GM20000 (cell line): ENCODE data around the gene NSMCE1.

Experiments used
- DNase-seq: peaks from one replicate; pipeline ENCODE4 v3.0.0; 2012; ENCODE audit warnings: low spot score
- CTCF ChIP-seq: IDR thresholded peaks from 2 replicates; pipeline ENCODE4 v1.5.1; 2012; ENCODE audit warnings: mild to moderate bottlenecking, control low read depth; ENCODE audit errors: extremely low read depth, missing control alignments

The NSMCE1 gene

DNA sequence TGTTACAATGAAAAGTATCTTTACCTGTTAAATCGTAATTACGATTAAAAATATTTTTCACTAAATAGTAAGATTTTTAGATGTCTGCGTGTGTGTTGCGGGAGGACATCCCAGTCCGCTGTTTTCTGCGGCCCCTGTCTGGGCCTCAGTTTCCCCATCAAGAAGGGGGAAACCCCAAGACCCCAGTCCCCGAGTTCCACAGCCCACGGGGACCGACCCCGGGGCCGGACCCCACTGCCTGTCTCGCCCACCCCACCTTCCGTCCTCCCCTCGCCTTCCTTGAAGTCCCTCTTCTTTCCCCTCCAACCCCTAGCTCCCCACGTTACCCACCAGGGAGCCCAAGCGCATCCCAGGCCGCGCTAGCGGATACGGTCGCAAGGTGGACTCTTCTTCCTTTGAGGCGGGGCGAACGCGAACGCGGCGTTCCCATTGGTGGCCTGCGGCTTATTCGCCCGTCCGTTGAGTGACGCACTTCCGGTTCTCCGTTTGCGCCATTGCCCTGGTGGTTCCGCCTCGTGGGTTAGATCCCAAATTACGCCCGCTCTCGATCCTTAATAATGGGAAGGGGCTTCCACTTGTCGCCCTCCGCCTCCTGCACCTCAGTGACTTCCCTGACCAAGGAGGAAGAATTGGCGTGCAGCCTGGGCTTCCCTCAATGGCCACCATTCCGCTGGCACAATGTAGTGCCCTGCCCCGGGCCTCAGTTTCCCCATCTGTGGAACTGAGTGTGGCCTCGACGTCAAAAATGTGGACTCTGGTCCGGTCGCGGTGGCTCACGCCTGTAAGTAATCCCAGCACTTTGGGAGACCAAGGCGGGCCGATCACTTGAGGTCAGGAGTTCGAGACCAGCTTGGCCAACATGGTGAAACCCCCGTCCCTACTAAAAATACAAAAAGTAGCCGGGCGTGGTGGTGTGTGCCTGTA is at the start of gene NSMCE1:
NSMCE1 (minus strand) TSS at position 397 of the 924 bp plus-strand sequence. CDS start 11,202 bp downstream, outside the sequence.
- no peak for TF ChIP-seq CTCF

DNA sequence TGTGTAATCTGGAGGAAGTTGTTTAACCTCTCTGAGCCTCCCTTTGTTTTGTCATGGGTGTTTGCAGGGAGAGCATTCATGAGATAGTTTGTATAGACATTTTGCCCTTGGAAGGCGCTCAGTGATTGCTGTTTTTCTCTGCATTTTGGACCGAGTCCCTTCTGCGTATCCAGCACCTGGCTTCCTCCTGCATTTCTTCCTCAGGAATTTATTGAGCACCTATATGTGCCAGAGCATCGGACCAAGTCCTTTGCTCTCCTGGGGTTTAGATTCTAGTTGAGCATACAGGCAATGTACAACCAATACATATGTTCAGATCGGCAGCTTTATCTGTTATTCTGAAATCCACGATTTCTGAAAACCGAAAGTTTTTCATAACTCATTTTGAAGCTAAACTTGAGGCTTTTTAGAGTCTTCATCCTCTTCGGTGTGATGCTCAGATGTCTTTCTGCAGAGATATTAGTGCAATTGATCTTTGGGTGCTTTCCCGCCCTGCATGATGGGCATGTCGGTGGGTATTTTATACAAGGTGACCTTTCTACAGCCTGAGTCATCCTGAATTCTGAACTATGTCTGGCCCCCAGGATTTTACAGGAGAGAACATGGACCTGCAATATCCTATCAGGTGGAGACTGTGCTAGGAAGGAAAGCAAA is 49.3 kb upstream of the NSMCE1 start:
- no peak for TF ChIP-seq CTCF
- no peak for DNase-seq

More for the DNA sequence above, at the start of gene NSMCE1:
- DNase-seq = peak; percentile 91

DNA sequence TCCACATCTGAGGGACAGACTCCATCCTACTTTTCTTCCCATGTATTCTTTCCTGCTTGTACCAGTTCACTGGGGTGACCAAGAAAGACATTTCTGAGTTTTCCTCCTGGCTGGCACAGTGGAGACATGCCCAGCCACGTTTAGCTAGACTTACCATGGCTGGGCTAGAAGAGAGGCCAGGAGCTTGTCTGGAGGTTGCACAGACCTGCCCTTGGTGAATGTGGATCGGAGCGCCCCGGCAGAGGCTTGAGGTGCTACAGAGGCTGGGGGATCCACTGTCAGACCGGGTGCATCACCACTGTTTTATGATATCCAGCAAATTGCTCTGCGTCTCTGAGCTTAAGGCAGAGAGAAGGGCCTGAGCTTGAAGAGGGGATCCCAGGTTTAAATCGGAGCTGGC is 48.7 kb upstream of the NSMCE1 start:
- TF ChIP-seq CTCF = no peak
- no peak for DNase-seq

DNA sequence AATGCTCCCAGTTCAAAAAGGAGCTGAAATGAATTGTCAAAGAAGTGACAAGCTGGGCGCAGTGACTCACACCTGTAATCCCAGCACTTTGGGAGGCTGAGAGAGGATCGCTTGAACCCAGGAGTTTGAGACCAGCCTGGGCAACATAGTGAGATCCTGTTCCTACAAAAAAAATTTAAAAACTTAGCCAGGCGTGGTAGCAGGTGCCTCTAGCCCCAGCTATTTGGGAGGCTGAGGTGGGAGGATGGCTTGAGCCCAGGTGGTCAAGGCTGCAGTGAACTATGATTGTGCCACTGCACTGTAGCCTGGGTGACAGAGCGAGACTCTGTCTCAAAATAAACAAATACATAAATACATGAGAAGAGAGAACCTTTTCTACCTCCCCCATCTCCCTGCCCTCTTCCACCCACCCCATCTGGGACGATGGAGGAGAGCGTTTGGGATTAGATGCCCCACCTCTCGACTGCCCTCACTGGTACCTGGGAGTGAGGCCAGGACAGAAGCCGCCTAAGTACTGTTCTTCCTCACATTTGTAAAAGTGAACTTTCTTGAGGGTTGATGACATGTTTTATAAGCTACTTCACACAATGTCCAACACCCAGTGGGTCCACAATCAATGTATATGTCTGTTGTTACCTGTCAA is 47.6 kb upstream of the NSMCE1 start:
- TF ChIP-seq CTCF = no peak
- no peak for DNase-seq

- peak; percentile 53 for DNase-seq
- no peak for TF ChIP-seq CTCF
Observed at GRCh38 chr16:27315333-27316037, 46.9 kb upstream of the NSMCE1 start.

DNA sequence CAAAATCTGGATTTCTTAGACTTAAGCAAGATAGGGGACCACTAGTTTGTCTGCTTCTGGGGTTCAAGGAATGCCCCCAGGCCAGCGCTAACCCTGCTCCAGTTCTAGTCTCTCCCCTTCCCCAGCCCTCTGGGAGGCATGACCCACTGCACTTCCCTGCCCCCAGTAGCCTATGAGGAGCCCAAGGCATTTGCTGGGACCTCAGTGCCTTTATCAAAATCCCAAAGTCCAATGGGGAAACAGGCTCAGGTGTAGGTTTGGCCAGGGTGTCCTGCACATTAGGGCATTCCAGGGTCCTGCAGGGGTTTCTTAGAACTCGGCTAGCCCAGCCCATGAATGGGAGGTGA is 46.4 kb upstream of the NSMCE1 start:
- no peak for DNase-seq
- TF ChIP-seq CTCF = no peak
